Left kidney (tissue), 2 donors: ENCODE data around the gene GRAMD4. TPM values are rescaled to one million over a fixed set of nuclear protein-coding genes. Genes with fewer than 3 reads are reported as not detected.

Experiments
- DNase-seq: peaks from one replicate; pipeline ENCODE4 v3.0.0-alpha.2; 2013
- polyA plus RNA-seq: library from polyadenylated mRNA; unstranded; fragments of 120-200 nt; gene quantifications from one replicate; pipeline ENCODE4 v1.2.1, GENCODE V29; 2013; ENCODE audit not compliant: insufficient read length

Gene GRAMD4
- polyA plus RNA-seq, 1 donor, result 17.0 TPM

DNA sequence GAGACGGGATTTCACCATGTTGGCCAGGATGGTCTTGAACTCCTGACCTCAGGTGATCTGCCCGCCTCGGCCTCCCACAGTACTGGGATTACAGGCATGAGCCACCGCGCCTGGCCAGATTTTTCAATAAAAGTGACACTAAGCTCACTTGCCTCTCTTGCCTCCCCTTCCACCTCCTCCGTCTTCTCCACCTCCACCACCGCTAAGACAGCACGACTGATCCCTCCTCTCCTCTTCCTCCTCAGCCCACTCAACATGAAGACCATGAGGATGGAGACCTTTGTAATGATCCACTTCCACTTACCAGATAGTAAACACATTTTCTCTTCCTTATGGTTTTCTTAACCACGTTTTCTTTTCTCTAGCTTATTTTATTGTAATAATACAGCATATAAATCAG, 103.7 kb downstream of the GRAMD4 start:
- no peak for DNase-seq

DNA sequence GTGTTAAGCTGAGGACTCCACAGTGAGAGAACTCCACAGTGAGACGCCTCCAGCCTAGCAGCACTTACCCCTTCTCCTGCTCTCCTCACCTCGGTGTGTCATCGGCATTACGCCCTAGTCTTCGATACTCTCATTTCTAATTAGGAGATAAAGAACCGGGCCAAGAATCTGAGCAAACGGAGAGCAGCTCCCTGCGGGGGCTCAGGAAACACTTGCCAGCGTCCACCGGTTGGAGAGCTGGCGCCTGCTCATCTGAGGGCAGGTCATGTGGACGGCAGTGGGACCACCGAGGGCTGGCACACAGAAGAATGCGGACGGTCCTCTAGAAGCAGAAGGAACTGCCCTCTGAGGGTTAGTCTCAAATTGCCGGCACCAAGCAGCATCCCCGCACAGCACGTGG, 104.9 kb downstream of the GRAMD4 start:
- no peak for DNase-seq

DNA sequence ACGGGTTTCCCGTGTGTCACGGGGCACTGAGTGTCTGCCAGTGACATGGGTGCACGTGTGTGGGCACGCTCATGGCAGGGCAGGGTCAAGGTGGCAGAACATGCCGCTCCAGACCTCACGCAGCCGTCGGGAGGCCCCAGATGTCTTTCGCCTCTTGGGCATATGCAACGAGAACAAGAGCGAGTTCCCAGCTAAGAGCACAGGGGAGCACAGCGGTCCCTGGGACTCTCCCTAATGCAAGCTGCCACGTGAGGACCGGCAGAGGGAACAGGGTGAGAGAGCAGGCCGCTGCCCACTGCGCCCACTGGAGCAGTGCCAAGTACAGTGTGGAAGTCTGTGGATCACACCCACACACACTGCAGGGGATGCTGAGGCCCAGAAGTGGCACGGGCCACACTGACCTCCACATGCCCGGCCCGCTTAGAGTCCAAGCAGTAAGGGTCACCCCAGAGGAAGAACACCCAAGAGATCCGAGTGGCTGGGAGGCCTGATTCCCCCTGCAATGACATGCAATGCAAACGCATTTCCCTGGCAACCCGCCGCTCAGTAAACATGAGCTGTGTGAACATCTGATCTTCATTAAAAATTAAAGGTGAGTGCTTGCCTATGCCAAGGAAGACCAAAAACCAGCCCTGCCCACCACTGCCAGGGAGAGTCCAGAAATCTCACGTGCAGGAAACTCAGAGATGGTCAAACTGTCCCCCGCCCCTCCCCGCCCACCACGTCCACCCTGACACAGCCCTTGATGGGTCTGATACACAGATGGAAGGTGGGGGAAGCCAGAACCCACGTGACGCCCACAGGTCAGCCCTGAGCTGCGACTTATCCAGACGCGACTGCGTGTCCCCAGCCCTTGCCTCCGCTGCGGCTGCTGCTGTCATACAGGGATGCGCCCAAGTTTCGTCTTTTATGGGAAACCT, 106.1 kb downstream of the GRAMD4 start:
- no peak for DNase-seq

DNA sequence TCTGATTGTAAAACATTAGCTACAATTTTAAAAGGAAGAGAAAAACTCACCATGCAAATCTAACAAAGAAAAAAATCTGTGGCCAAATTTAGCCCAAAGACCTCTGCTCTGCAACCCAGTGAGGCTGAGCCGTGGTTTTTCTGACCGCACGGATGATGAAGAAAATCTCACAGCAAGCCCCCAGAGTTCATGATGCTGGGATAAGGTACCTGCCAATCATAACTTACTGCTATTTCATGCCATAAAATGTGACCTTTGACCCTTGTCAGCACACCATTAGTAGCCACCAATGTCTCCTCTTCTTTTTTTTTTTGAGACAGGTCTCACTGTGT, 106.8 kb downstream of the GRAMD4 start:
- no peak for DNase-seq

DNA sequence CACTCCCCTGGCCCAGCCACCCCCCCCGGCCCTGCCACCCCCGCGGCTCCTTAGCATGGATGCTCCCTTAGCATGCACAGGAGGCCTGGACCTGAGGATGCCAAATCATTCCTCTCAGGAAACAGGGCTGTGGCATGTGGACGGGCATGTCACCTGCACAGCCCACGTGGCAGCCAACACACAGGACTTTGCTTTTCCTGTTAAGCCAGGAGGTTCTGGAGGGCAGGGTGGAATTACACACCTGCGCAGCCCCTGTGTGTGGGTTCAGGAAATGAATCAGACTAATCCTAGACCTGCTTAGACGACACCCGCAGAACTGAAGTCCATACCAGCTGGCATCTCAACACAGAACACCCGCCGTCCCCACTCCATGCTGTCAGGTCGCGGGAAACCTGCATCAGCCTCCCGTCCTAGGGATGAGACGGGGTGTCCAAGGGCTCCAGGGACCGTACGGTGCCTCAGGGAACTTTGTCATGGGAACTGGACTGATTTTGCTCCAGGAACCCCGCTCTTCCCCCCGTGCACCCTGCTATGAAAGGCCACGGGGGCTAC, 107.7 kb downstream of the GRAMD4 start:
- no peak for DNase-seq

DNA sequence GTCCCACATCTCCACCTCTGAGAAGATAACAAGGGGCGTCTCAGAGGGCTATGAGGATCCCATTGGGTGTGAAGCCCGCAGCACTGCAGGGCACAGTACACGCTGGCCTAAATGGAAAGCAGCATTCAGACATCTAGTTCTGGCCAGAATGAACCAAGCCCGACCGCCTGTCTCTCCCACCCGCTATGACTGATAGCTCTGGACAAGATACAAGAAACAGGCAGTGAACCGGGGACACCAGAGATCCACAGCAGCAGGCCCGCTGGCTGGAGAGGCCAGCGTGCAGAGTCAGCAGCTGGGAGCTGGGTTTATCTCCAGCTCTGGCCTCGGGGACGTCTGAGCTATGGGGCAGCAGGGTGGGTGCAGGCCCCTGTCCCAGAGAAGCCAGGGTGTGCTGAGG, 108.3 kb downstream of the GRAMD4 start:
- DNase-seq, result no peak

Other genes starting within 250 kb of the GRAMD4 start
- gene CELSR1, start 82.8 kb upstream of the GRAMD4 start, polyA plus RNA-seq, result 26.1 TPM
- 50.4 TPM for gene CERK, start 117.9 kb downstream of the GRAMD4 start, polyA plus RNA-seq
- gene TBC1D22A, start 142.3 kb downstream of the GRAMD4 start, polyA plus RNA-seq, result 15.0 TPM